Adipose tissue (tissue), 3 donors: Measurements from ENCODE around the gene HHIPL1. TPM values are rescaled to one million over a fixed set of nuclear protein-coding genes. Genes with fewer than 3 reads are reported as not detected.
"Not testable (repeated sequence)": the region's sequence is repeated elsewhere in the genome, so short reads cannot be mapped to it uniquely, and the experiment has no call there.

Experiments used
- H3K27ac ChIP-seq: one replicate; pipeline ENCODE4 v1.5.1; 2013; ENCODE audit warnings: low read depth, low read length
- WGBS, 3 donors: extraction: QIAGEN DNeasy Blood & Tissue Kit; methylation state at CpG; one replicate each; pipeline ENCODE4 v1.1.7; 2013; 5-methylcytosine and 5-hydroxymethylcytosine counted together
- polyA plus RNA-seq, 3 donors: library from polyadenylated mRNA; stranded (reverse); fragments of 200-250 nt; gene quantifications; one replicate each; pipeline ENCODE4 v1.2.3, GENCODE V29; 2013
- donor health status: healthy with polysubstance abuse.
- donor health status: Bipolar disorder and iron deficiency.
- donor health status: healthy.

Gene HHIPL1
- polyA plus RNA-seq, 3 donors: 0.16 to 1.1 (median 0.90) TPM

DNA sequence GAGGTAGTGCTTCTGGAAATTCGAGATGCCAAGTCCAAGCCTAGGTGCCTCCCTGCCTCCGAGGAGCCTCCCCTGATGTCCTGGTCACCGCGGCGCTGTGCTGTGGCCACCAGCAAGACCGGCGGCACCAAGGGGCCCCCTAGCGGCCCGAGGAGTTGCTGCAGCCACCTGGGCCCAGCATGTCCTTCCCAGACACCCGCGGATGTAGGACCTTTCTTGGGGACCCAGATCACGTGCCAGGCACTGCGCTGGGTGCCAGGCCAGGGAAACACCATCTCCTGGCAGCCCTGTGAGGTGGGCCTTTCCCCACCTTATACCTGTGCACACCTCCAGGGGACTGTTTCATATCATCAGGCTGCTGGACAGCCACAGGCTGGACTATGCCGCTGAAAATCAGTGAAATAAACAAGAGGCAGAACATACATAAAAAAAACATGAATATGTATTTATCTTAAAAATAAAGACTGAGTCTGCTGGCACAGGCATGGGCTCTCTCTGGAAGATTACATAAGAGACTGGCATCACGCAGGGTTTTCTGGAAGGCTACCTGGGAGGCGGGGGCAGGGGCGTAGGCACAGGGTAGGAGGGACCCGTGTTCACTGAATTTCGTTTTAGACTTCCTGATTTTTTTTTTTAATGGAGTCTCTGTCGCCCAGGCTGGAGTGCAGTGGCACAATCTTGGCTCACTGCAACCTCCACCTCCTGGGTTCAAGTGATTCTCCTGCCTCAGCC is 15.9 kb upstream of the HHIPL1 start:
- no peak overlapping the region for H3K27ac ChIP-seq
- WGBS, 3 donors: 21 to 25% (median 23%) methylated on average over 17 to 20 of the region's 20 CpGs

DNA sequence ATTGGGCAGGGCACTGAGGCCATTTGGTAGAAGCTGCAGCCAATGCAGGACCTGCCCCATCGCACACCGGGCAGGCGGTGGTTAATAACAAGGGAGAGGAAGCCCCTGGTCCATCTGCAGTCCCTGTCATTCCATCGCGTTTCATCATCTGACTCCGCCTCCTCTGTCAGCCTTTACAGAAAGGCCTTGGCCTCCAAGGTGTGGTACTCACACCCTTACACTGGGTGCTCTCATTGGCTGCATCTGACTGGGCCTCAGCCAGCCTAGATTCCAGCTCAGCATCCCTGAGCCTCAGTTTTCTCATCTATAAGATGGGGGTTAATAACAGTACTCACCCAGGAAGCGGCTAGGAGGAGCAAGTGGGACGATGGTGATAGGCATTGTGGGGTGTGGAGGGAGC is 14.7 kb upstream of the HHIPL1 start:
- WGBS, 3 donors: 71 to 77% (median 71%) methylated on average over 8 of the region's 8 CpGs

DNA sequence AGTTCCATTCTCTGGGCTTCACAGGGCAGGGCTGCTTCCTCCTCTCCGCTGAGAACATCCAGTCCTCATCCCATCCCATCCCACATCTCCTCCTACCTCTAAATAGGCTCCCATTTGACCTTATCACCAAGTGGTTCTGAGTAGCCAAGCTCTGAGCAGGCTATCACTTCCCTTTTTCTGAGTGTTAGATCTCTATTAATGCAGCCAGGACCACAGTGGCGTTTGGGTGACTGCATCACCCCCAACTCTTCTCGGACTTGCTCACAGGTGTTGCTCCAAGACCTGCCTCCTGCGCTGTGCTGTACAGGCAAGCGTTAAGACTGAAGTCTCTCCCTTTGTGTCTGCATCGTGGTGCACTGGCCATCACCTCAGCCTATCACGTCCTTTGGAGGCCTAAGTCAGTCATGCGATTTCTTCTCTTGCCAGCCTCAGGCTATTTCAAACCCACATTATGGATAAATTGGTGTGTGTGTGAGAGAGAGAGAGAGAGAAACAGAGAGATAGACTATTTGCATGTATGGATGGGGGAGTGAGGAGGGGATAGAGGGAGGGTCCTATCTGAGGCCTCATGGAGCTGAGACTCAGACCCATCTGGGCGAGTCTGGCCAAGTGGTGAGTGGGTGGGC is 12.4 kb upstream of the HHIPL1 start:
- 86 to 92% (median 89%) methylated on average over 9 of the region's 9 CpGs for WGBS, 3 donors
- no peak overlapping the region for H3K27ac ChIP-seq

More for the DNA sequence above, 14.7 kb upstream of the HHIPL1 start:
- H3K27ac ChIP-seq: no peak overlapping the region

DNA sequence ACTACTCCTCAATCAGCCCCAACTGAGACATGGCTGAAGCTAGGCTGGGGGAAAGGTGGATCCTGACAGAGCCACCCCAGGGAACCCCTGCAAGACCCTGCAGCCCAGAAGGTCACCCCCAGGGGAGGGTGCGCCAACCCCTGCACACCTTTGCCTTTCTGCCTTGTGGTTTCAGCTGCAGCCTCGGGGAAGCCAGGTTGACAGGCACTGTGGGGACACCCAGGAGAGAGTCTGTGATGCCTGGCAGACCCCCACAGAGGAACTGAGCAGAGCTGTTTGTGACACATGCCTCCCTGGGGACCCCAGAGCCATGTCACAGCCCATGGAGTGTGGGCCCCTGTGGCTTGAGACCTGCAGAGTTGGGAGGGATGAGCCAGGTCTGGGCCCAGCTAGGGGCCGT is 11.8 kb upstream of the HHIPL1 start:
- no peak overlapping the region for H3K27ac ChIP-seq
- 89 to 91% (median 91%) methylated on average over 3 of the region's 3 CpGs for WGBS, 3 donors

DNA sequence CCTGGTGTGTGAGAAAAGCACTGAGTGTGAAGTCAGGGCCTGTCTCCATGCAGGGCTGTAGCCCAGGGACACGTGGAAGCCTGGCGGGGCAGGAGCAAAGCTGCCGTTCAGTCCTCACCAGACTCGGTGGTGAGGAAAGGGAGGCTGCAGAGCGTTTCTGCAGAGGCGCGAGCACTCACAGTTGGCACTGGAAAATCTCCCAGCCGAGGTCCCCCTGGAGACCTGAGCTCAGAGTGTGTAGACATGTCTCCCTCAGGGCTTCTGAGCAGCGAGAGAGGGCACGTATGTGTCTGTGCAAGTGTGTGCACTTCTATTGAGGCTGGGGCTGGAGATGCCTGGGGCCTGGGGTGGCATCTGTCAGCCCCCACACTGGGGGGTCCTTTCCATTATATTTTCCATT is 11.0 kb upstream of the HHIPL1 start:
- 76 to 85% (median 80%) methylated on average over 10 of the region's 10 CpGs for WGBS, 3 donors
- no peak overlapping the region for H3K27ac ChIP-seq

DNA sequence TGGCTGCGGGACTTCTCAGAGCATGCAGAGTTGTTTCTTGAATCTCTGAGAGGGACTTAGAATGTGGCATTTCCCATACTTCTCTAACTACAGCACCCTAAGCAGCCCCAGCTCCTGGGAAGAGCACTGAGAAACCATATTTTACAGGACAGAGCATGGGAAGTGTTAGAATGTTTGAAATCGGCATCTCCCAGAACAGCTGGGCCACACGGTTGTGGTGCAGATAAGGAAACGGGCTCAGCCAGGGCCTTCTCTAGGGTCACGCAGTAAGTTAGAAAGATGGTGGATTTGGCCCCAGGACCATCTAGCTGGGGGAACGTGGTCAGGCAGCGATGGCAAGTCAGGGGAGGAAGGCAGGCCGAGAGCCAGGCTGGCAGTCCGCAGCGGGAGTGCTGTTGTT is 10.5 kb upstream of the HHIPL1 start:
- no peak overlapping the region for H3K27ac ChIP-seq
- 76 to 85% (median 83%) methylated on average over 10 of the region's 10 CpGs for WGBS, 3 donors

DNA sequence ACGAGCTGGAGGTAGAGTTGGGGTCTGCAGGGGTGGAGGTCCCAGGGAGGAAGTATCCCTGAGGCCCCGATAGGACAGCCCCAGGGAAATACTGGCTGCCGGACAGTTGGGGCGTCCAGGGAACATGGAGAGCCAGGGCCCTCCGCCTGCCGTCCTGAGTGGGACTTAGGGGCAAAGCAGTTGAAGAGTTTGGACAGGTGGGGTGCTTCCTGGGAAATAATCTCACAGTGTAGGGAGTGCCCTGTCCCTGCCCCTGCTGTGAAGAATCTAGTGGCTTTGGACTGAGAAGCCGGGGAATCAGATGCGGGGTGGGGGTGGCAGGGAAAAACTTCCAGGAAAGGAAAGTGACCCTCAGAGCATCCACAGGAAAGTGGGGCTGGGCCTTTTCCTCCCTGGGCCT is 9.8 kb upstream of the HHIPL1 start:
- 76 to 85% (median 82%) methylated on average over 8 of the region's 8 CpGs for WGBS, 3 donors
- H3K27ac ChIP-seq: no peak overlapping the region

DNA sequence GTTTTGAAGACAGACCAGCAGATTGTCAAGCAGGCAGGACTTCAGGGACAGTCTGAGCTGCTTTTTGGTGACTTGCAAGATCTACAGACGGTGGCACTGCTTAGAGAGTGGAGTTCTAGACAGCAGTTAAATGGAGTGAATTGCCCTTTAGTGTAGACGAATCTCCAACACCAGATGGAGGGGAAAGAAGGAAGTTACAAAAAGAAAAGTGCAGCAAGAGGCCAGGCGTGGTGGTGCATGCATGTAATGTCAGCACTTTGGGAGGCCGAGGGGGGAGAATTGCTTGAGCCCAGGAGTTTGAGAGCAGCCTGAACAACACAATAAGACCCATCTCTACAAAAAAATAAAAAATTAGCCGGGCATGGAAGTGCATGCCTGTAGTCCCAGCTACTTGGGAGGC is 8.4 kb upstream of the HHIPL1 start:
- WGBS, 3 donors: 66 to 75% (median 74%) methylated on average over 5 of the region's 5 CpGs
- H3K27ac ChIP-seq: no peak overlapping the region

DNA sequence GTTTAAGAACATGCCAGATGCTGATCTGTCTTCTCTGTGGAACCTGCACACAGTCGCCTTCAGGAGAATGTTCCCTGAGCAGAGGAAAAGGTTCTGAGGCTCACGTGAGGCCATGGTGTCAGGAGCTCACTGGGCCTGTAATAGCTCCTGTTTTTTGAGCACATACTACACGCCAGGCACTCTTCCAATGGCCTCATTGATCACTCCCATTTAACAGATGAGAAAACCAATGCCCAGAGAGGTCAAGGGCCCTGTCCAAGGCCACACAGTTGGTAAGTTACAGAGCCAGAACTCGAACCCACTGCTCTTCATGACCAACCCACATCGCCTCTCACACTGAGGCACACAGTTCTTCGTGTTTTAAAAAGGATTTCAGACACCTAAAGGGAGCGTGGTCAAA is 7.3 kb upstream of the HHIPL1 start:
- 89 to 91% (median 91%) methylated on average over 7 of the region's 7 CpGs for WGBS, 3 donors
- no peak overlapping the region for H3K27ac ChIP-seq

DNA sequence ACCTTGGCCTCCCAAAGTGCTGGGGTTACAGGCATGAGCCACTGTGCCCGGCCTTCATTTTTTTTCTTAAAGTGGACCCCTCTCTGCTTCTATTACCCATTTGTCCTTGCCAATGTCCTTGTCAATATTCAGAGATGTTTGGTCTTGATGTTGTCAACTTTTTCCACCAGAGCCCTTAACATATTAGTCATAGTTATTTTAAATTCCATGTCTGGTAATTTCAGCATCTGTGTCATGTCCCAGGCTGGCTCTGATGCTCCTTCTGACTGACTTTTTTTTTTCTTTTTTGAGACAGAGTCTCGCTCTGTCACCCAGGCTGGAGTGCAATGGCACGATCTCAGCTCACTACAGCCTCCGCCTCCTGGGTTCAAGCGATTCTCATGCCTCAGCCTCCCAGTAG is 2.2 kb upstream of the HHIPL1 start:
- not testable (repeated sequence) for H3K27ac ChIP-seq
- WGBS, 3 donors: 94 to 100% (median 95%) methylated on average over 5 of the region's 5 CpGs

DNA sequence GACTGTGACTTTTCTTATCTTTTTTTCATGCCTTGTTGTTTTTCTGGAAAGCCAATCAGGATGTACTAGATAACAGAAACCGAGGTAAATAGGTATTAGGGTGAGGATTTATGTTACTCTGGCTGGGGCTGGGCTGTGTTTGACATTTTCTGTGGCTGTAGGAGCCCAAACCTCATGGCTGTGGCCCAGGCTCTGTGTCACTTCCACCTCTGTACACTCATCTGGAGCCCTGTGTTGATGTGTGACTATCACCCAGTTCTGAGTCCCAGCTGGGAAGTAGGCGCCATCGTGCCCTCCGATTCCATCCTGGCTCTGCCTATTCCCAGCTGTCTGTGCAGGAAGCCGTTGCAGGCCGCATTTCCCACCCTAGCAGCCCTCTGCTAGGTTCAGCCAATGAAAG is 1.6 kb upstream of the HHIPL1 start:
- 59 to 66% (median 63%) methylated on average over 6 of the region's 6 CpGs for WGBS, 3 donors
- H3K27ac ChIP-seq: no peak overlapping the region

DNA sequence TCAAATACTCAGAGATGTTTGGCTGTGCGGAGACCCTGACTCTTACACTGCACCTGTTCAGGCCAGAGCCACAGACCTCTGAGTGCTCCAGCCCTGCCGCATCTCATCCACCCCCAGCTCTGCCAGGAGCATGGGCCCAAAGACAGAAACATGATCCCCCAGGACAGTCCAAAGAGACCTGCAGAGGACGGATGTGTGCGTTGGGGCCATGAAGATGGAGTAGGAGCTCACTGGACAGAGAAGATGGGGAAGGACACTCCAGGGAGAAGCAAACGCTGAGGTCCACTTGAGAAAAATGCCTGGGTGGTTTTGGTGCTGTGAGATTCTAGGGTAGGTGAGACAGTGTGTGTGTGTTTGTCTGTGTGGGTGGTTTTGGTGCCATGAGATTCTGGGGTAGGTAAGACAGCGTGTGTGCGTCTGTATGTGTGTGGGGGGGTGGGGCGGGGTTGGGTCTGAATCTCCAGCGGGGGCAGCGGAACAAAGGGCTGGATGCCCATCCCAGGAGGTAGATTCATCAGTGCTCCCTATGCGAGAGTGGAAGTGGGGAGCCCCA is 818 bp upstream of the HHIPL1 start:
- 87 to 94% (median 93%) methylated on average over 11 of the region's 11 CpGs for WGBS, 3 donors
- no peak overlapping the region for H3K27ac ChIP-seq

DNA sequence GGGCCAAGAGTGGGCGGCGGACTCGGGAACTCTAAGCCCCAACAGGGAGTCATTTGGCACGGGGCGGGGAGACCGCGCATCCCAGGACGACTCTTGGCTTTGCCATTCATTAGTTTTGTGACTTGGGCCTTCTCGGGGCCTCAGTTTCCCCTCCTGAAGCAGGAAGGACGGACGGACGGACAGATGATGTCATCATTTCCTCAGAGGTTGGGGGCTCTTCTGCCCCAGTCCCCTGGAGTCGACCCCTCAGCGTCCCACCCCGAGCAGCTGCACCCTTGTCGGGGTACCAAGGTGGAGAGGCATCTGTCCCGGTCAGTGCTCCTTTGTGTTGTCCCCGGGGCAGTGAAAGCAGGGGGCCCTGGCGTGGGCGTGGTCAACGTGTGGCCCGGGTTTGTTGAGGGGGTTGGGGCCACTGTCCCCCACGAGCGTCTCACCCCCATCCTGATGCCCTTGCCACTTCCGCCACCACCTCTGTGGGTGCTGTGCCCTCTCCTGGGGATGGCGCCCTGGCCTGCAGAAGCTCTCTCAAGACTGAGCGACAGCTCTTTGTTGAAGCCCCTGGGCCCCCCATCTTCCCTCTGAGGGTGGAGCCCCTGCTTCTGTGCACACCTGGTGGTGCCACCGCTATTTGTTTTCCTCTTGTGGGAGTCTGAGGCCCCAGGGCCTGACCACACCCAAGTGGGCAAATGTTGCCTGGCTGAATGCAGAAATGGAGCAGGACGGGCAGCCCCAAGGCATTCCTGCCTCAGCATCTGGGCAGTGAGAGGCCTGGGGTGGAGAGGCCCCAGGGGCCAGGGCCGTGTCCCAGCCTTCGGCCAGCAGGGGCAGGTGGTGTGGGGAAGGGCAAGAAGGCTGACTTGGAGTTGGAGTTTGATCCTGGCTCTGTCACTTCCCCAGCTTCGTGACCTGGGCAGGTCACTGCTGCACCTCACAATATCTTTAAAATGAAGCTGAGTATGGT is 896 bp downstream of the HHIPL1 start:
- no peak overlapping the region for H3K27ac ChIP-seq
- WGBS, 3 donors: 44 to 48% (median 47%) methylated on average over 32 of the region's 32 CpGs

DNA sequence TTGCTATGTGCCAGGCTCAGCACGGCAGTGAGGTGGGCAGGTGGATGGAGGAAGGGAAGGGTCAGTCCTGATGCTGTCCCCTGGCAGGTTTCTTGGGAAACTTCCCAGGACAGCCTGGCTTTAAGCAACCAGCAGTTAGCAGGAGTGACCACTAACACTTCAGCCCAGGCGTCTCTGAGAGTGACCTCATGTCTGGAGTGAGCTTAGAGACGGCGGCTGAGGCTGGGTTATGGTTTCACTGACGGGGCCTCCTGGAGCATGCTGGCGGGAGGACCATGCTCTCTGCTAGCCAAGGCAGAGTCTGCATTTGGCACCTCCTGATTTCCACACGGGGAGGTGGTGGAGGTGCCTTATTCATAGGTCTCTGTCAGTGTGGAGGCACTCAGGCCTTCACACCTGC is 2.5 kb downstream of the HHIPL1 start:
- no peak overlapping the region for H3K27ac ChIP-seq
- WGBS, 3 donors: 60 to 83% (median 76%) methylated on average over 7 of the region's 7 CpGs

DNA sequence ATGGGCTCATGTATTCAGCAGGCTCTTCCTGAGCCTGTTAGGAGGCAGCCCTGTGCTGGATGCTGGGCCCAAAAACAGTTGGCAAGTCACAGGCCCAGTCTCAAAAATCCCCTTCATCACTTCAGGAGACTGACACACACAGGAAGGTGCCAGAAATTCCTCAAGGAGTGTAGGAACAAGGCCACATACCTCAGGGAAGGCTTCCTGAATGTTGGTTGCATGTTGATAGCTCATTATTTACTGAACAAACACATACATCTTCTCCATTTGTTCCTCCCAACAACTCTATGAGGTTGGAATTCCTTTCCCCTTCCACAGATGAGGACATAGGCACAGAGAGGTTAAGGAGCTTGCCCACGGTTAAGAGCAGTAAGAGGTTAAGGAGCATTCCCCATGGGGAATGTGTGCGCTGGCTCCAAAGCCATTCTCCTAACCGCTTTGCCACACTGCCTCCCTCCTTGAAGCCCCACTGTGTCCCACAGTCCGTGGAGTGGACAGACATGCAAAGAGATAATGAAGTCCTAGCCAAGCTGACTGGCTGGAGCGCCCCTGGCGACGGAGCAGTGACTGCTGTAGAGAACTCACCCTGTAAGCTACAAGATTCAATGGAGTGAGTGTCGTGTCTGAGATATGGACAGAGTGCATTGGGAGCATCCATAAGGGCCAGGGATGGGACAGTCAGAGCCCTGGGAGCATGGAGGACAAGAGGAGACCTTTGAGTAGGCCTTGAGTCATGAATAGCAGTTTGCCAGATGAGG is 3.3 kb downstream of the HHIPL1 start:
- no peak overlapping the region for H3K27ac ChIP-seq
- WGBS, 3 donors: 82 to 92% (median 88%) methylated on average over 8 of the region's 8 CpGs

DNA sequence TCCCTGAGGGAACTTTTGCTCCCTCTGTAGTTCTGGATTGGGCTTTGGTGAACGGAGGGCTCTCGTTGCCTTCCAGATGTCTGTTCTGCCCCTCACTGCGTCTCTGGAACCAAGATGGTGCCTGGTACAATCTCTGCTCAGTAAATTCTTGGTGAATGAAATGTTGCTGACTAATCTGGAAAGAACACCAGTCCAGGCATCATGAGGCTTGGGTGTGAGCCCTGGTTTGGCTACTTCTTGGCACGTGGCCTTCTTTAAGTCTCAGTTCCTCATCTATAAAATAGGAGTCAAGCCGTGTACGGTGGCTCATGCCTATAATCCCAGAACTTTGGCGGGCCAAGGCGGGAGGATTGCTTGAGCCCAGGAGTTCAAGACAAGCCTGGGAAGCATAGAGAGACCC is 4.3 kb downstream of the HHIPL1 start:
- no peak overlapping the region for H3K27ac ChIP-seq
- 84 to 91% (median 85%) methylated on average over 8 of the region's 8 CpGs for WGBS, 3 donors

DNA sequence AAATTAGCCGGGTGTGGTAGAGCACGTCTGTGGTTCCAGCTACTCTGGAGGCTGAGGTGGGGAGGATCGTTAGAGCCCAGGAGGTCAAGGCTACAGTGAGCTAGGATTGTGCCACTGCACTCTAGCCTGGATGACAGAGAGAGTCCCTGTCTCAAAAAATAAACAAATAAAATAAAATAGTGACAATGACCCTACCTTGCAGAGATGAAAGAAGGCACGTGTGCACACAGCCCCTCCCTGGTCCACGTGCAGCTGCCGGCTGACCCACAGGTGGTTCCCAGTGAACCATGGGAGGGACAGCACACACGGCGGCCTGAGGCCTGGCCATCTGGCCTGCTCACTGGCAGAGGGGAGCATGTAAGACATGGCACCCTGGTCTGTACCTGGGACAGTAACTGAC is 4.7 kb downstream of the HHIPL1 start:
- no peak overlapping the region for H3K27ac ChIP-seq
- 72 to 87% (median 86%) methylated on average over 8 of the region's 8 CpGs for WGBS, 3 donors

DNA sequence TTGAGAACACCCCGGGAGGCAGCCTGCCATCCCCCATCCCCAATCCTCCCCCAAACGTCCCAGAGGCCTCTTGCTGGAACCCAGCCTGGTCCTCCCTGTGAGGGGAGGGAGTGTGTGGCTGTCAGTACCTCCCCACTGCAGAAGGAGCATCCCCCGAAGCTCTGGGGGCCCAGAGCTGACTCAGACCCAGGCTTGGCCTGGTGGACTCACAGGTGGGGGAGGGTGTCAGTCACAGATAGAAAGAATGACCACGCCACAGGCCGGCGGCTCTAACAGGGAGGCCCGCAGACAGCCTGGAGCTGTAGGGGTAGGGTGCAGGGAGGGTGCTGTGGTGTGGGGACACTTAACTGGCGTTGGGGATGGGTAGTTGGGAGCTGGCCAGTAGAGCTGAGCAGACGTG is 5.3 kb downstream of the HHIPL1 start:
- WGBS, 3 donors: 60 to 78% (median 75%) methylated on average over 9 of the region's 9 CpGs
- no peak overlapping the region for H3K27ac ChIP-seq
